Measurements from ENCODE around the gene ARRDC3.

ARRDC3 gene

DNA sequence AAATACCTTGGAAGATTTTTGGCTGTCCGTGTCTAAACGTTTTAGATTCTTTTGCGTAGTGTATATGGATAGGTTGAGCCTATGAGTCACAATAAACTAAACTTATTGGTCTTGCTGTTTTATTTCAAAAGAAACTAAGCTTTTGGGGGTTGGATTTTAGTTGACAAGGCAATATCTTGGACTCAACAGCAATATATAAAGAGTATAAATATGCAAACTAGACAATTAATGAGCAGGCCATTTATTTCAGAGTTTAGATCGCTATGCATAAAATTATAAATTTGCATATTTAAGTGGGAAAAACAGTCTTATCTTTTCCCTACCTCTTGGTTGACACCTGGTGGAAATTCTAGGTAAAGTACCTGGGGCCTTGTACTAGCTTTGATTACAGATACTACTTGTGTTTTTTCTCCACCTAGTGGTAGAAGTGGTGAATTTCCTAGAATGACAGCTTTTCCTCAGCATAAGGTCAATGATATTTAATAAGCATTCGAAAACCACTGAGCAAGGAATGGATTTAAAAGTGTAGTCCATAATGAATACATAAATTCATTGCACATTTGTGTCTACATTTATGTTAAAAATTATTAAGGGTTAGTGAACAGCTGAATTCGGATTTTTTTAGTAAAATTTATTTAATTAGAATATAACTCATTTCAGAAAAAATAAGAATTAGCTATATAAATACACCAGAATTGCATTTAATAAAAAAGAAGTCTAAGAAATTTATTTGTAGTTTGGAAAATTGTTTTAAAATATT is 1.7 kb upstream of the ARRDC3 start:
- DNase-seq, result no peak

DNA sequence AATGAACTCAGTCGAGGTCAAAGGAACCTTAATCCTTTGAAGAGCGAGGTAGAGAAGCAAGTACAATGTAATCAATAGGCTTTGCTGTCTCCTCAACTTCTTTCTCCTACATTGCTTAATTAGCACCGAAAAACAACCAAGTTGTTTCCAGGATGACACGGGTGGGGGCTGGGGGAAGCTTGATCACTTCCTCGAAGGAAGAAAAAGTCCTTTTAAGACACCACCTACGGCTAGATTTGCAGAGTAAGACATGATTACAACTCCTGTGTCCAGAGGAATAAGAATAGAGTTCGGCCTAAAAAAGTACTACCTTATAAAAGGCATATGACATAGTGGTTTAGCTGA is 811 bp upstream of the ARRDC3 start:
- peak; percentile 71 for DNase-seq

DNA sequence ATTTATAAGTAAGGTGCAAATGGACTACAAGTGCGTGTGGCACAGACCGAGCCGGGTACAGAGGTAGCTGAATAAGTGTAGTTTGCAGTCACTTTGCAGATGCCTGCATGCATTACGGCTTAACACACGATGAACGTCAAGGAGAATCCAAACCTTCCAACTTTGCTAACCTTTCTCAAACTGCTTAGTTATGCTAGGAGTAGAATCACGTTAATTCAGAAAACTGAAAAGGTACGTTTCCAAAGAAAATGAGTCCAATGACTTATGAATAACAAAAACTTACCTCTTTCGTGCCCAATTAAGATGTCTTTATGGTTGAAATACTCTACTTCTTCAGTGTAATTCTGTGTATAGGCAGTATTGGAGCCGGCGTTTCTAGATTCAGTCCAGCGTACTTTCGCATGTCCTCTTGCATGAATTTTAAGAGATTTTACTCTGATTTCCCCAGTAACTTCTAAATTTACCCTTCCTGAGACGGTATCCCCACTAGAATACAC is 539 bp downstream of the ARRDC3 start:
- peak; percentile 74 for DNase-seq

DNA sequence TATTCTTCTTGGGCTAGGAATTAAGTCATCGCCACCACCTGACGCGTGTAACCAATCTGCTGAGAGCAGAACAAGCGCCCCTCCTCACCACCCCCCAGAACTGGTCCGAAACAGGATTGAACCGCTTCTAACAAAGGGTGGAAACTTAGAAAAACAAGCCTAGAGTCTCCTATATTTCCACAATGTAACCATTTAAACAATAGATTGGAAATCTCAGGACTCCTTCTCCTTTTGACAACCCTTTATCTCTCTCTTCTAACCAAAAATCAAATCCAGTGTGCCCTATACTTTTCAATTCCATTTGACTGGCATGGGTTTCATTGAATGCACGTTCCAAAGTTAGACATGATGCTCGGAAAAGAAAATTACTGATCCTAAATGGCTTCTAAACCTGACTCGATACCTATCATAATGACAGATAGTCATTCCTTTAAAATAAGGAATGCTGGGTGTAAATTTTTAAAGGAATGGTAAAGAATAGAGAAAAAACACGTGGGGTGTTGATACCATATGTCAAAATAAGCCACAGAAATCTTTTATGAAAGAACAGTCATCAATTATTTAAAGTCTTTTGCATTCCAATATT is 1.2 kb downstream of the ARRDC3 start:
- DNase-seq, result peak; percentile 89

DNA sequence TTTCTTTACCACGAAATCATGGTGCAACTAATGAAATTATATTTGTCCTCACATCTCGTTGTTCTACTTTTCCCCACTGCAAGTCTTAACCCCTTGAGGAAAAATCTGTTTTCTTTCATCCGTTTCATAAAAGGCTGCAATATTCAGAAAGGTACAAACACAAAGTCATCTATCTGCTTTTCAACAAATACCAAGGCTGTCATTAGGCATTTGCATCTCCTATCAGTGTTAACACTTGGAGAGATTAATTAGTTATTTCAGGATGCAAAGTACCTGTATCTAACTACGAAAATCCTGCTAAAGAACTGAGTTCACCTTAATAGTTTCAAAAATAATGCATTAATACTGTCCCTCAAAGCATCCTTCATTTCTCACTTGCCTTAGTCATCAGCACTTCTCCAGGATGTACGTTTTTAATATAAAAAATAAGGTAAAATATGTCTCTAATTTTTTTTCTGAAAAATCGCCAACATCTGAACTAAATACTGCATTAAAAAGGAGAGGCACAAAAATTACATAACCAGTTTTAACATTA is 1.8 kb downstream of the ARRDC3 start:
- no peak for DNase-seq

DNA sequence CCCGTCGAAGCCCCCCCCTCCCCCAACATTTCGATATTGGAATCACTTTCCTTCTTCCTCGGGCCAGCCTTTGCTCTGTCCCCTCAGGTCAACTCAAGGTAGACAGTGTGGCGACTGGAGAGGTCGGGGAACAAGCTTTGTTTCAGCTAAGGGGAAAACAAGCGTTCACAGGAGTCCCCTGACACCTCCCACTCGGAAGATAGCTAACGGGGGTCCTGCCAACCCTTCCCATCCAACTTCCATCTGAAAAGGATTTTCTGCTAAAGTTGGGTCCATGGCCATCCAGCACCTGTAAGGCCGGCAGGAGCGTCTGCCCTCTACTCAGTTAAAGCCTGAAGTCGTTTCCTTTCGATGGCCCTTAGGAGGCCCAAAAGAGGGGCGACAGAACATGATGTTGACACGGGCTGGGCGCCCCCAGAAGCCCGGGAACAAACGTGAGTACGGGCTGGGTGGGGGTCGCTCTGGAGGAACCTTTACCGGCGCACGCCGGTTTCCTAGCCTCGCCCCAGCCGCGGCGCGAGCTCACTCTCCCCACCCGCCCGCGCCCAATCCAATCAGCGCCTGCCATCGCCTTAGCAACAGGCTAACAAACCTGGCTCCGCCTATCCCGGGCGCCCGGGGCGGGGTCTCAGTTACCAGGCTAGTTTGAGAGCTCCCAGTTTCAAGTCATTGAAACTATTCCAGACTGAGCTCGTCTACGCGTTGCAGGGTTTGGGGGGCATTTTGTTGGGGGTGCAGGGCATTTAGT is 2.5 kb downstream of the ARRDC3 start:
- peak; percentile 99 for DNase-seq

DNA sequence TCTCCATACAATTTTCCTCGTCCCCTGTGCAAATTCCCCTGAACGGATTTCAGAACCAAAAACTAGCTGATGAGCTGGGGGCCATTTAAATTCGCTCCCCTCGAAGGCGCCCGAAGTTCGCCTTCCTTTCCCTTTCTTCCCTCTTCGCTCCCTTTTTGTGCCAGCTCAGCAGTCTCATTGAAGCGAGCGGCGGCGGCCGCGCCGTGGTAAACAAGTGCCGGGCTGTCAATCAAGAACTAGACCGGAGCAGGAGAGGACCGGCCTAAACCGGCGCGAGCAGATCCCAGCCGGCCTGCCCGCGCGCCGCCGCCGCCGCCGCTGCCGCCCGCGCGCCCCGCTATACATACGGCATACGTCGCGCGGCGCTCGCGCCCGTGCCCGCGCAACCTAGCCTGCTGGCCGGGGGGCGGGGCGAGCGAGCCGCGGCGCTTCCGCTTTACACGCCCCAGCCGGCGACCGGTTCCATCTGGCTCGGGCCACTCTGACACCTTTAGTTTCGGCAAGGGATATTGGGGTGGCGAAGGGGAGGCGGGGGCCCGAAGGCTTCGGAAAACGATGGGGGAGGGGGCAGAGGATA is 3.1 kb downstream of the ARRDC3 start:
- DNase-seq, result peak; percentile 98

DNA sequence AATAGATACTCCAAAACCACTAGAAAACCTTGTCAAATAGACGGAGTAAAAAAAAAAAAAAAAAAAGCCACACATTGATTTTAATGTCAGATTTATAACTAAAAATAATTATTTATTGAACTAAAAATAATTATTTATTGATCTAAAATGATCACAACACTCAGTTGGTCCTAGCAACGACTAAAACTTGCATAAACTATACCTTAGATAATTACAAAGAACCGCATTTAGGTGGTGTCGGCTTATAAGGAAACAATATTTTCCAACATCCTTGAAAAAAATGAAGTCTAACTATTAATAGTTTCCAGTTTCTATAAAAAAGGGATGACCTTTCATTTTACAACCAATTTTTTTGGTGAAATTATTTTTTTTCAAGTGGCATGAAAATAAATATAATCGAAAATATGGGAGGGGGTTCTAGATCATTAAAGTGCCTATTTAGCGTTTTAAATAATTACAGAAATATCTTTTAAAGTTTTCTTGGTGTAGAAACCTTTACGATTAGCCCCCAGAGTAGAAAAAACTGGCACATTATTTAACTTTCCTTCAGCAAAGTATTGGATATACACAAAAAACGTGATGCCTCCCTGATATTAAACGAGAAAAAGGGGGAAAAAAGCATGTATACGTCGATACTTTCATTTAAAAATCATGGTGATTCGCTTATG is 3.7 kb downstream of the ARRDC3 start:
- no peak for DNase-seq

DNA sequence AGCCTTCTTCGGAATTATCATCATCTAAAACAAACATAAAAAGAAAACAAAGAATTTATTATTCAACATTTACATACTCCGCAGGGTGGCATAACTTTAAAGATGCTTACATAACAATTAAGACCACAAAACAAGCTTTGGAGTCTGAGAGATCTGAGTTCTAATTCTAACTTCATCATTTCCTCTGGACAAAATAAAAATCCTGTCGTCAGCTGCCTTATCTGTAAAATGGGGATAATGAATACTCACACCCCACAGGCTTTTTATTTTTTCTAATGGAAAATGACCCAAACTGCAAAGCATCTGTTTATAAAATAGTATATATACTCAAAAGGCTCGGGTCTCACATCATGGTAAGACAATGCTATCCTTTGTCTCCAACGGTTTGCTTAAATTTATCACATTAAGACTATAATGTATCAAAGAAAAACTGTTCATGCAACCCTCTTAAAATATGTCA is 4.3 kb downstream of the ARRDC3 start:
- DNase-seq, result no peak

DNA sequence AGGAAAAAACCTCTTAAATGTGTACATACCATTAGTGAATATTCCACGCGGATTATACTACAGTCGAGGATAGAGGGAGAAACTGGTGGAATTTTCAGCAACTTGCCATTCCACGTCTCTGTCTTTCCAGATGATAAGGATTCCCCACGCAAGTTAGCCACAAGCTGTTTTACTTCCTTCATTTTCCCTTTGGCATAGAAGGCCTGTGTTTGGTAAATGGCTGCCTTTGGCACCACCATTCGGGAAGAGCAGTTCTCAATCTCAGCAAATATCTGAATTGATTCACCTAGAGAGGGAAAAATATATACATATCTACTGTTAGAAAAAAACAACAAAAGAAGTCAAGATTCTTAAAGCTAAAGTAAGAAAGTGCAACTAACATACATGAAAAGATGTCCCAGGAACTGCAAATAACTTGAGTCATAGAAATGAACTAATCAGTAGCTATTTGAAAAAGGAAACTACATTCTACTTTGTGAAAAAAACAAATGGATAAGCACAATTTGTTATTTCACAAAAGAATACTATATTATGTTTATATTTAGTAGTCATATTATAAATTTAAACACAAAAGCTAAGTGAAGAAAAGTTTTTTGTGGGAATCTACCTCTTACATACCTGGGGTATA is 8.1 kb downstream of the ARRDC3 start:
- no peak for DNase-seq

DNA sequence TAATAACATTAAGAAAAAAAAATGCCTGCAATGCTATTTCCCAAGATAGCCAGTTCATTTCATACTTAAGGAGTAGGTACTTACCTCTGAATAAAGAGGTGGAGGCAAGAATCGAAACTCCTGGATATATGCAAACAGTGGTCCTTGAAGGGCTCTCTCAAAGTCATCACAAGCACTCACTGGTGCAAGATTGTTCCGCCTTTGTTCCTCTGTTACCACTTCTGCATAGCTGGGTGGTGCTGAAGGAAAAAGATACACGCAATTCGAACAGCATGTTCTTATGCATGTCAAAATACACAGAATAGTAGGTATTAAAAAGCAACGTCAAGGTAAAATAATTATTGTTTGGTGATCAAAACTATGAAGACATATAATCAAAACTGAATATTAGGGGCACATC is 9.5 kb downstream of the ARRDC3 start:
- DNase-seq, result no peak

DNA sequence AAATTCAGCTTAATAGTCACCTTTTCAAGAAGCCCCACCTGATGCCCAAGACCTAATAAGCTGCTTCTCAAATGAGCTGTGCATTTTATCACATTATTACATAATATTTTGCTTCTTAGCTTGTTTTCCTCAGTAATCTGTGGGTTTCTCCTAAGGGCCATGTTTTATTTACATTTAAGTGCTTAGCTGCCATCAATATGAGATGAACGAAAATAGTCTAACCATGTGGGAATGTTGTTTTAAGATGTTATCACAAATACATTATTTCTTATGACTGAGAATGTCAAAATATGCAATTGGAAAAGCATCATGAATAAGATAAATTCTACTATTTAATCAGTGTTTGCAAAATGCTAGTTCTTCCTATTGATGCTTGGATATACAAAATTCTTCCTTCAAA is 10.1 kb downstream of the ARRDC3 start:
- DNase-seq, result no peak

DNA sequence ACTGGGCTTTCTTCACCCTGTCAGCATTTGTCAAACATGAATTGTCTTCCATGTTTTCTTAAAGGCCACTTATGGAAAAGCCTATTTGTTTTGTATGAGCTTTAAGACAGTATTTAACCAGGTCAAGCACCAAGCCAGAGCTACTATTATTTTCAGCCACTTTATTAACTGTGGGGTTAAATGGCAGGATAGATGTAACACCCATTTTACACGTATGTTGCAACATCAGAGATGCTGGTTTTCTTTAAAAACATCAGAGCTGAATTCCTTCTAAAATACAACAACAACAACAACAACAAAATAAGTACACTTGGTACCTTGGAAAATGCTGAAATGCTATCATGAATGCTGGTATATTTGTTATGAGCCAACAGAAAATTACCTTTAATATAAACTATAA is 13.6 kb downstream of the ARRDC3 start:
- no peak for DNase-seq

DNA sequence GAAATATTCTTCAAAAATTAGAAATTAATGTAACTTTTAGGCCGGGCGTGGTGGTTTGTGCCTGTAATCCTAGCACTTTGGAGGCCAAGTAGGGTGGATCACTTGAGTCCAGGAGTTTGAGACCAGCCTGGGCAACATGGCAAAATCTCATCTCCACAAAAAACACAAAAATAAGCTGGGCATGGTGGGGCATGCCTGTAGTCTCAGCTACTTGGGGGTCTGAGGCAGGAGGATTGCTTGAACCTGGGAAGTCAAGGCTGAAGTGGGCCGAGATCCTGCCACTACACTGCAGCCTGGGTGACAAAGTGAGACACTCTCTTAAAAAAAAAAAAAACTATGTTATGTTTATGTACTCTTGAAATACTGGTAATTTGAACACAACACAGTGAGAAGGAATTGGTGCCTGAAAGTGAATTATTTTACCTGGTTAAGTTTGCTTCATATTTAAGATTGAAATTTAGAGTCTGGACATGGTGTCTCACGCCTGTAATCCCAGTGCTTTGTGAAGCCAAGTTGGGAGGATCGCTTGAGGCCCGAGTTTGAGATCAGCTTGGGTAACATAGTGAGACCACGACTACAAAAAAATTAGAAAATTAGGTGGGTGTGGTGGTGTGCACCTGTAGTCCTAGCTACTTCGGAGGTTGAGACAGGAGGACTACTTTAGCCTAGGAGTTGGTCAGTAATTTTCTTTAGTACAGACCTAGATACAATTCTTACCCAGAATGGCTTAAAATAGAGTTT is 15.0 kb downstream of the ARRDC3 start:
- no peak for DNase-seq

DNA sequence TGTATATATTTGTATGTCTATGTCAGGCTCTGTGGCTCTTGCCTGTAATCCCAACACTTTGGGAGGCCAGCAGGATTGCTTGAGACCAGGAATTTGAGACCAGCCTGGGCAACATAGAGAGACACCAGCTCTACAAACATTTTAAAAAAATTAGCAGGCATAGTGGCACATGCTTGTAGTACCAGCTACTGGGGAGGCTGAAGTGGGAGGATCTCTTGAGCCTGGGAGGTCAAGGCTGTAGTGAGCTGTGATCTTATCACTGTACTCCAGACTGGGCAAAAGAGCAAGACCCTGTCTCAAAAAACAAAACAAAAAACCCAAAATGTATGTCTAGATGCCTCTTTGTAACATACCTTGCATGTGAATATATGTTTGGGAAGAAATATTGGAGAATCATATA is 15.8 kb downstream of the ARRDC3 start:
- DNase-seq, result no peak

DNA sequence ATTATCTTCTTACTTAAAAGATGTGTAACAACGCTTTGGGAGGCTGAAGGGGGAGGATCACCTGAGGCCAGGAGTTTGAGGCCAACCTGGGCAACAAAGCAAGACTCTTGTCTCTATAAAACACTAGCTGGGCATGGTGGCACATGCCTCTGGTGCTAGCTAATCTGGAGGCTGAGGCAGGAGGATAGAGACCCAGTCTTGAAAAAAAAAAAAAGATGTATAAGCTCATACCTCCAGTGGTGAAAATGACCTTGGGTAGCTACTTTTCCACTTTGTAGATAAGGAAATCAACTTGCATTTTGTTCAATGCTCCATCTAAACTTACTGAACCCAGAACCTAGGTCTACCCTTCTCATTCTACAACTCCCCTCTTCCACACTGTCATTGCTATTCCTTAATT is 16.6 kb downstream of the ARRDC3 start:
- DNase-seq, result no peak

DNA sequence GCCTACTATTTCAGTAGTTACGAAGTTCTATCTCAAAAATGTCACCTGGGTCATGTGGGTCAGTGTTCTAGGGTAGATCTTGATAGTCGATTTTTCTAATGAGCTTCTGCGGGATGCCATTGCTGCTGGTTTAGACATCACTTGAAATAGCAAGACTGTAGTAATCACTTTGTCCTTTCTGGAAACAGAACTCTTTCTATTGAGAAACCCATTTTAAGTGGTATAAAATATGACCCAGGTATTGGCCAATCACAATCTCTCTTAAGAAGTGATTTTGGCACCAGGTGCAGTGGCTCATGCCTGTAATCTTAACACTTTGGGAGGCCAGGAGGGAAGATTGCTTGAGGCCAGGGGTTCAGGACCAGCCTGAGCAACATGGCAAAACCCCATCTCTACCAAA is 17.6 kb downstream of the ARRDC3 start:
- DNase-seq, result no peak

DNA sequence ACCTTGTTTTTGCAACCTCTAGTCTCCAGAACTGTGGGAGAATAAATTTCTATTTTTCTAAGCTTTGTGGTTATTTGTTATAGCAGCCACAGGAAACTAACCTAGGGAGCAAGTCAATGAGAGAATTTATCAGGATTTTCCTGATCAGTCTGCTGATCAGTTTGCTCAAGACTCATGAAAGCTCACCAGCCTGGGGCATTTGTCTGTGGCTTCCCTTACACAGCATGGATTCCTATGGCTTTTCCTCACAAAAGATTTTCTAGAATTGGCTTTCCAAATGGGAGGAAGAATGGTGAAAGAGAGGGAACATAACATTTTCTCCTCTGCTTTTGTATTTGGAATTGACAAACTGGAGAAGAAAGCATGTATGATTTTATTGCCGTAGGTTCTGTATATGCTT is 20.2 kb downstream of the ARRDC3 start:
- DNase-seq, result no peak

DNA sequence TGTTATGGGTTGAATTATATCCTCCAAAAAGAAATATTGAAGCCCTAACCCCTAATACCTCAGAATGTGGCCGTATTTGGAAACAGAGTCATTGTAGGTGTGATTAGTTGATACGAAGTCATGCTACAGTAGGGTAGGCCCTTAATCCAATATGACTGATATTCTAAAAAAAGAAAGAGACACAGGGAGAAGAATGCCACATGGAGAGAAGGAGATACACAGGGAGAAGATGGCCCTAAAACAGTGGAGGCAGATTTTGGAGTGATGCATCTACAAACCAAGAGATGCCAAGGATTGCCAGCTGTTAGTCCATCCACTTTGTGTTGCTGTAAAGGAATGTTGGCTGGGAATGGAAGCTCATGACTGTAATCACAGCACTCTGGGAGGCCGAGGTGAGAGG is 21.3 kb downstream of the ARRDC3 start:
- DNase-seq, result no peak

DNA sequence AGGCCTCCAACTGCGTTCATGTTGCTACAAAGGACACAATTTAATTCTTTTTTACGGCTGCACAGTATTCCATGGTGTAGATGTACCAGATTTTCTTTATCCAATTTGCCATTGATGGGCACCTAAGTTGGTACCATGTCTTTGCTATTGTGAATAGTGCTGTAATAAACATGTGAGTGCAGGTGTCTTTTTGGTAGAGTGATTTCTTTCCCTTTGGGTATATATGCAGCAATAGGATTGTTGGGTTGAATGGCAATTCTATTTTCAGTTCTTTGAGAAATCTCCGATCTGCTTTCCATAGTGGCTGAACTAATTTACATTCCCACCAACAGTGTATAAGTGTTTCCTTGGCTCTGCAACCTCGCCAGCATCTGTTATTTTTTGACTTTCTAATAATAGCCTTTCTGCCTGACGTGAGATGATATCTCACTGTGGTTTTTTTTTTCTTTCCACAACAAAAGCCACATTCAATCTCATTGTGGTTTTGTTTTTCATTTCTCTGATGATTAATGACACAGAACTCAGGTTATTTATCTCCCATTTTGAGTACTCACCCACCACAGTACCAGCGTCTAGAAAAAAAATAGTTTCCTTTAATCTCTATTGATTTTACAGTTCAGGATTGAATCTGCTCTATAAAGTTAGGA is 21.9 kb downstream of the ARRDC3 start:
- DNase-seq, result no peak

DNA sequence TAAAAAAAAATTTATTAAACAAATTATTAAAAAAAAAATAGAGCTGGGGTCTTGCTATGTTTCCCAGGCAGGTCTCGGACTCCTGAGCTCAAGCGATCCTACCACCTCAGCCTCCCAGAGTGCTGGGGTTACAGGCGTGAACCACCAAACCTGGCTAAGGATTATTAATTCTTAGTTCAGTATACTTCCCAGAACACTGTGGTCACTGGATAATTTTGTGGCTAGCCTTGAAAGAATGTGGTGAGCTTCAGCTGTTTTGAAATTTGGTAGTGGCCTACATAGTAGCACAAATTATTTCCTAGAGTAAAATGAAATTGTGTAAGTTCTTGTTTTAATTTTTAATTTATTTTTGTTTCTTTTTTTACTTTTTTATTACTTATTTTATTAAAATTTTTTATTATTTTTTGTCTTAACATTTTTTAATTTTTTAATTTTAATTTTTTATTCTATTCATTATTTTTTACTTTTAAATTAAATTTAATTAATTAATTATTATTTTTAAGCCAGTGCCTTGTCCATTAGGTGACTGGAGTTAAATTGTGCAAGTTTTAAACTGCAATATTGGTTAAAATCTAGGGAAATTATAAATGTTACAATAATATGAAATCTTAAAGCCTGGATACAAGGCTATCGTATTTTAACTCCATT is 23.0 kb downstream of the ARRDC3 start:
- DNase-seq, result no peak

All from activated effector memory CD4-positive, alpha-beta T cell treated with anti-CD3 and anti-CD28 coated beads, Interleukin-2, amount 50 U/mL, for 16 hours (primary cell).